ENCODE results near the gene TRABD.
A peak's percentile ranks its signal among the peaks of the same experiment; 100 is the strongest.

The TRABD gene

GRCh38 chr22:50177537-50178470 lies 7.9 kb upstream of the TRABD start:
- Histone ChIP-seq H3K36me3 (ENCODE audit: insufficient read depth, low read length) (no peaks in the 10 kb centered on the region), H3K27ac (ENCODE audit: low read depth, low read length) (no peak overlapping the region), H3K9ac (ENCODE audit: low read depth, low read length) (no peak overlapping the region), H3K4me1 (ENCODE audit: insufficient read depth, low read length) (no peaks in the 10 kb centered on the region), H3K27me3 (ENCODE audit: insufficient read depth, low read length) (no peaks in the 10 kb centered on the region), H3K4me3 (ENCODE audit: low read length) (no peak overlapping the region), H3K9me3 (ENCODE audit: insufficient read depth, low read depth, low read length) (no peaks in the 10 kb centered on the region)
- WGBS, result 95% methylated on average over 98 of the region's 98 CpGs

GRCh38 chr22:50178471-50178864 lies 7.2 kb upstream of the TRABD start:
- Histone ChIP-seq H3K36me3 (ENCODE audit: insufficient read depth, low read length) (no peaks in the 10 kb centered on the region), H3K9ac (ENCODE audit: low read depth, low read length) (no peak overlapping the region), H3K27ac (ENCODE audit: low read depth, low read length) (no peak overlapping the region), H3K4me1 (ENCODE audit: insufficient read depth, low read length) (no peaks in the 10 kb centered on the region), H3K4me3 (ENCODE audit: low read length) (no peak overlapping the region), H3K9me3 (ENCODE audit: insufficient read depth, low read depth, low read length) (no peaks in the 10 kb centered on the region), H3K27me3 (ENCODE audit: insufficient read depth, low read length) (no peaks in the 10 kb centered on the region)
- 90% methylated on average over 22 of the region's 22 CpGs for WGBS

- Histone ChIP-seq H3K4me3 (ENCODE audit: low read length) (no peak overlapping the region), H3K36me3 (ENCODE audit: insufficient read depth, low read length) (no peaks in the 10 kb centered on the region), H3K27ac (ENCODE audit: low read depth, low read length) (no peak overlapping the region), H3K4me1 (ENCODE audit: insufficient read depth, low read length) (peaks cover 3% of the 10 kb centered on the region), H3K27me3 (ENCODE audit: insufficient read depth, low read length) (peaks cover 3% of the 10 kb centered on the region; the same call in 1 of the 2 replicates), H3K9ac (ENCODE audit: low read depth, low read length) (no peak overlapping the region; the same call in 1 of the 2 replicates), H3K9me3 (ENCODE audit: insufficient read depth, low read depth, low read length) (no peaks in the 10 kb centered on the region)
- 93% methylated on average over 62 of the region's 64 CpGs for WGBS
These were observed 6.5 kb upstream of the TRABD start for GRCh38 chr22:50178871-50179869.

GRCh38 chr22:50179937-50180726 lies 5.6 kb upstream of the TRABD start:
- 95% methylated on average over 39 of the region's 39 CpGs for WGBS

GRCh38 chr22:50180727-50181521 lies 4.8 kb upstream of the TRABD start:
- WGBS, result 94% methylated on average over 27 of the region's 27 CpGs
- H3K27ac ChIP-seq (ENCODE audit: low read depth, low read length), result no peak overlapping the region
- peaks cover 17% of the 10 kb centered on the region for H3K27me3 ChIP-seq (ENCODE audit: insufficient read depth, low read length)
- H3K36me3 ChIP-seq (ENCODE audit: insufficient read depth, low read length), result no peaks in the 10 kb centered on the region
- no peak overlapping the region for H3K9ac ChIP-seq (ENCODE audit: low read depth, low read length)
- H3K9me3 ChIP-seq (ENCODE audit: insufficient read depth, low read depth, low read length), result no peaks in the 10 kb centered on the region
- H3K4me3 ChIP-seq (ENCODE audit: low read length), result no peak overlapping the region
- peaks cover 7% of the 10 kb centered on the region for H3K4me1 ChIP-seq (ENCODE audit: insufficient read depth, low read length)

More at GRCh38 chr22:50179937-50180726, 5.6 kb upstream of the TRABD start:
- Histone ChIP-seq H3K36me3 (ENCODE audit: insufficient read depth, low read length) (no peaks in the 10 kb centered on the region), H3K4me3 (ENCODE audit: low read length) (no peak overlapping the region), H3K4me1 (ENCODE audit: insufficient read depth, low read length) (peaks cover 7% of the 10 kb centered on the region), H3K9me3 (ENCODE audit: insufficient read depth, low read depth, low read length) (no peaks in the 10 kb centered on the region), H3K9ac (ENCODE audit: low read depth, low read length) (no peak overlapping the region), H3K27me3 (ENCODE audit: insufficient read depth, low read length) (peaks cover 13% of the 10 kb centered on the region), H3K27ac (ENCODE audit: low read depth, low read length) (no peak overlapping the region)

GRCh38 chr22:50182176-50183081 lies 3.3 kb upstream of the TRABD start:
- WGBS, result 91% methylated on average over 31 of the region's 31 CpGs
- peaks cover 7% of the 10 kb centered on the region for H3K4me1 ChIP-seq (ENCODE audit: insufficient read depth, low read length)
- no peak overlapping the region for H3K9ac ChIP-seq (ENCODE audit: low read depth, low read length)
- H3K36me3 ChIP-seq (ENCODE audit: insufficient read depth, low read length), result no peaks in the 10 kb centered on the region
- no peak overlapping the region for H3K27ac ChIP-seq (ENCODE audit: low read depth, low read length)
- no peaks in the 10 kb centered on the region for H3K9me3 ChIP-seq (ENCODE audit: insufficient read depth, low read depth, low read length)
- H3K4me3 ChIP-seq (ENCODE audit: low read length), result no peak overlapping the region
- peaks cover 17% of the 10 kb centered on the region for H3K27me3 ChIP-seq (ENCODE audit: insufficient read depth, low read length)

GRCh38 chr22:50183141-50183971 lies 2.4 kb upstream of the TRABD start:
- no peaks in the 10 kb centered on the region for H3K9me3 ChIP-seq (ENCODE audit: insufficient read depth, low read depth, low read length)
- H3K27me3 ChIP-seq (ENCODE audit: insufficient read depth, low read length), result peaks cover 17% of the 10 kb centered on the region
- WGBS, result 87% methylated on average over 19 of the region's 19 CpGs
- H3K4me1 ChIP-seq (ENCODE audit: insufficient read depth, low read length), result peaks cover 7% of the 10 kb centered on the region
- H3K27ac ChIP-seq (ENCODE audit: low read depth, low read length), result no peak overlapping the region
- H3K4me3 ChIP-seq (ENCODE audit: low read length), result no peak overlapping the region
- H3K36me3 ChIP-seq (ENCODE audit: insufficient read depth, low read length), result no peaks in the 10 kb centered on the region
- H3K9ac ChIP-seq (ENCODE audit: low read depth, low read length), result no peak overlapping the region

- Histone ChIP-seq H3K9me3 (ENCODE audit: insufficient read depth, low read depth, low read length) (no peaks in the 10 kb centered on the region), H3K27ac (ENCODE audit: low read depth, low read length) (no peak overlapping the region), H3K9ac (ENCODE audit: low read depth, low read length) (peak overlapping the region; percentile 62; the same call in 1 of the 2 replicates), H3K27me3 (ENCODE audit: insufficient read depth, low read length) (peaks cover 17% of the 10 kb centered on the region), H3K4me3 (ENCODE audit: low read length) (peak overlapping the region; percentile 79), H3K4me1 (ENCODE audit: insufficient read depth, low read length) (peaks cover 7% of the 10 kb centered on the region), H3K36me3 (ENCODE audit: insufficient read depth, low read length) (no peaks in the 10 kb centered on the region)
- WGBS, result 51% methylated on average over 32 of the region's 32 CpGs
These were observed 1.5 kb upstream of the TRABD start for GRCh38 chr22:50184004-50184901.

All from HUES64 (cell line).